HEK293 (cell line): ENCODE measurements around the gene PCDHA2.
A peak's percentile ranks its signal among the peaks of the same experiment; 100 is the strongest.
"Not testable (repeated sequence)": the region's sequence is repeated elsewhere in the genome, so short reads cannot be mapped to it uniquely, and the experiment has no call there.

Experiments used
- CTCF ChIA-PET: fragments of 350-600 bp; formaldehyde crosslinking; extraction: SDS; loops from one replicate; lab custom pipeline; 2021; ENCODE audit warnings: antibody characterized with exemption; lab: Yijun Ruan, JAX
- POLR2A ChIA-PET: fragments of 300-600 bp; formaldehyde crosslinking; extraction: SDS; loops from one replicate; lab custom pipeline; 2020; ENCODE audit warnings: antibody characterized with exemption, inconsistent platforms; lab: Yijun Ruan, JAX
- H3K27ac ChIP-seq: fragments of 200-500 bp; sonication (Bioruptor generic); 2 replicates; pipeline ENCODE4 v1.5.1; 2014; ENCODE audit warnings: low read depth, low read length, control low read depth, inconsistent platforms; ENCODE audit errors: extremely low read depth
- H3K36me3 ChIP-seq, 2 experiments: fragments of 200-500 bp in 1 of 2; sonication (Bioruptor generic) in 1 of 2; 1 replicate in 1 of 2; 2 replicates in 1 of 2; pipeline ENCODE4 v1.5.1; 2014 to 2017; ENCODE audit warnings: inconsistent platforms in 2 of 2, low read length in 2 of 2; ENCODE audit not compliant: control insufficient read depth in 2 of 2, insufficient read depth in 1 of 2
- H3K4me1 ChIP-seq: fragments of 200-500 bp; sonication (Bioruptor generic); 2 replicates; pipeline ENCODE4 v1.5.1; 2014; ENCODE audit warnings: mild to moderate bottlenecking, low read length, inconsistent platforms; ENCODE audit not compliant: control insufficient read depth, insufficient read depth
- H3K4me3 ChIP-seq: 2 replicates; pipeline ENCODE4 v1.5.1; 2011; ENCODE audit warnings: low read depth, mild to moderate bottlenecking, control low read depth, low read length, moderate library complexity
- H3K9me3 ChIP-seq: fragments of 200-500 bp; sonication (Bioruptor generic); 2 replicates; pipeline ENCODE4 v1.5.1; 2014; ENCODE audit warnings: low read depth, low read length, inconsistent platforms; ENCODE audit not compliant: control insufficient read depth, insufficient read depth
- ATF2 ChIP-seq: fragments of 450-650 bp; formaldehyde crosslinking; IDR thresholded peaks from 2 replicates; pipeline ENCODE4 v1.5.1; 2016; ENCODE audit warnings: missing biosample characterization, missing genetic modification characterization, low read depth
- SCRT2 ChIP-seq: fragments of 450-650 bp; formaldehyde crosslinking; IDR thresholded peaks from 2 replicates; pipeline ENCODE4 v1.5.1; 2016; ENCODE audit warnings: missing biosample characterization, missing genetic modification characterization
- TRIM28 ChIP-seq: IDR thresholded peaks from 2 replicates; pipeline ENCODE4 v1.6.1; 2011; ENCODE audit warnings: low read length, control low read depth, borderline replicate concordance
- YY1 ChIP-seq: fragments of 450-650 bp; formaldehyde crosslinking; IDR thresholded peaks from 2 replicates; pipeline ENCODE4 v1.5.1; 2018; ENCODE audit warnings: missing biosample characterization, missing genetic modification characterization
- ZEB2 ChIP-seq: fragments of 450-650 bp; formaldehyde crosslinking; IDR thresholded peaks from 2 replicates; pipeline ENCODE4 v1.5.1; 2016; ENCODE audit warnings: missing biosample characterization, missing genetic modification characterization
- ZNF140 ChIP-seq: fragments of 450-650 bp; formaldehyde crosslinking; IDR thresholded peaks from 2 replicates; pipeline ENCODE4 v1.5.1; 2016; ENCODE audit warnings: missing biosample characterization, missing genetic modification characterization
- ZNF19 ChIP-seq: fragments of 450-650 bp; formaldehyde crosslinking; IDR thresholded peaks from 2 replicates; pipeline ENCODE4; 2016; ENCODE audit warnings: missing biosample characterization, missing genetic modification characterization, low read depth
- ZNF391 ChIP-seq: fragments of 450-650 bp; formaldehyde crosslinking; IDR thresholded peaks from 2 replicates; pipeline ENCODE4 v1.5.1; 2016; ENCODE audit warnings: low read depth, missing biosample characterization, missing genetic modification characterization, borderline replicate concordance
- ZNF426 ChIP-seq: fragments of 450-650 bp; formaldehyde crosslinking; IDR thresholded peaks from 2 replicates; pipeline ENCODE4 v1.5.1; 2017; ENCODE audit warnings: missing biosample characterization, missing genetic modification characterization, mild to moderate bottlenecking, inconsistent platforms, moderate library complexity
- ZNF654 ChIP-seq: fragments of 450-650 bp; formaldehyde crosslinking; IDR thresholded peaks from 2 replicates; pipeline ENCODE4 v1.5.1; 2016; ENCODE audit warnings: low read depth, missing biosample characterization, missing genetic modification characterization
- ZNF785 ChIP-seq: fragments of 450-650 bp; formaldehyde crosslinking; IDR thresholded peaks from 2 replicates; pipeline ENCODE4 v1.5.1; 2016; ENCODE audit warnings: missing biosample characterization, missing genetic modification characterization
- TF ChIP-seq, protein P1 (sequence below): fragments of 450-650 bp; formaldehyde crosslinking; IDR thresholded peaks from 2 replicates; pipeline ENCODE4 v1.5.1; 2017; ENCODE audit warnings: missing biosample characterization, missing genetic modification characterization

The PCDHA2 gene

GRCh38 chr5:140785905-140786686 lies 8.6 kb upstream of the PCDHA2 start, which contains the start of gene PCDHA1:
PCDHA1 (plus strand) TSS chr5:140786140.
- H3K27ac ChIP-seq: no peak within 1 kb of the TSS
- no peaks in the 10 kb centered on the region for H3K4me1 ChIP-seq
- no peaks in the 10 kb centered on the region for H3K36me3 ChIP-seq
- H3K9me3 ChIP-seq: no peaks in the 10 kb centered on the region
- ChIA-PET CTCF (interaction anchor here (0.5 to 2.2 kb wide), 14 partner anchors 9 to 562 kb away, joined by 3 to 6 read pairs (median 3); partner anchors contain the start of genes PCDHA2 and PCDHA4), POLR2A (no interaction called here)
- no peak within 1 kb of the TSS for H3K4me3 ChIP-seq
- TF ChIP-seq ZNF654 (tag by site-specific recombination) (peak; percentile 71), TRIM28 (no peak)

DNA sequence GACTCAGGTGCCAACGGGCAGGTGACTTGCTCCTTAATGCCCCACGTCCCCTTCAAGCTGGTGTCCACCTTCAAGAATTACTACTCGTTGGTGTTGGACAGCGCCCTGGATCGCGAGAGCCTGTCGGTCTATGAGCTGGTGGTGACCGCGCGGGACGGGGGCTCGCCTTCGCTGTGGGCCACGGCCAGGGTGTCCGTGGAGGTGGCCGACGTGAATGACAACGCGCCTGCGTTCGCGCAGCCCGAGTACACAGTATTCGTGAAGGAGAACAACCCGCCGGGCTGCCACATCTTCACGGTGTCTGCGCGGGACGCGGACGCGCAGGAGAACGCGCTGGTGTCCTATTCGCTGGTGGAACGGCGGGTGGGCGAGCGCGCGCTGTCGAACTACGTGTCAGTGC lies 7.2 kb upstream of the PCDHA2 start:
- CTCF ChIA-PET: interaction anchor here (0.6 to 1.4 kb wide), 3 partner anchors 28 to 54 kb away, joined by 3 read pairs; no protein-coding TSS in a partner anchor

DNA sequence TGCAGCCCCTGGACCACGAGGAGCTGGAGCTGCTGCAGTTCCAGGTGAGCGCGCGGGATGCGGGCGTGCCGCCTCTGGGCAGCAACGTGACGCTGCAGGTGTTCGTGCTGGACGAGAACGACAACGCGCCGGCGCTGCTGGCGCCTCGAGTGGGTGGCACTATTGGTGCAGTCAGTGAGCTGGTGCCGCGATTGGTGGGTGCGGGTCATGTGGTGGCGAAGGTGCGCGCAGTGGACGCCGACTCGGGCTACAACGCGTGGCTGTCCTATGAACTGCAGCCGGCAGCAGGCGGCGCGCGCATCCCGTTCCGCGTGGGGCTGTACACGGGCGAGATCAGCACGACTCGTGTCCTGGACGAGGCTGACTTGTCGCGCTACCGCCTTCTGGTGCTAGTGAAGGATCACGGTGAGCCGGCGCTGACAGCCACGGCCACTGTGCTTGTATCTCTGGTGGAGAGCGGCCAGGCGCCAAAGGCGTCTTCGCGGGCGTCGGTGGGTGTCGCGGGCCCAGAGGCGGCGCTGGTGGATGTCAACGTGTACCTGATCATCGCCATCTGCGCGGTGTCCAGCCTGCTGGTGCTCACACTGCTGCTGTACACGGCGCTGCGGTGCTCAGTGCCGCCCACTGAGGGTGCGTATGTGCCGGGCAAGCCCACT lies 6.7 kb upstream of the PCDHA2 start:
- H3K9me3 ChIP-seq, POLR2A ChIA-PET, H3K4me3 ChIP-seq, H3K36me3 ChIP-seq, H3K4me1 ChIP-seq, H3K27ac ChIP-seq: not testable (repeated sequence)
- CTCF ChIA-PET: interaction anchor here (0.6 to 1.4 kb wide), 3 partner anchors 12 to 54 kb away, joined by 3 to 4 read pairs (median 3); no protein-coding TSS in a partner anchor

More for the DNA sequence above, 7.2 kb upstream of the PCDHA2 start:
- POLR2A ChIA-PET, H3K27ac ChIP-seq, H3K4me1 ChIP-seq, H3K36me3 ChIP-seq, H3K9me3 ChIP-seq, H3K4me3 ChIP-seq: not testable (repeated sequence)

GRCh38 chr5:140791089-140791488 lies 3.6 kb upstream of the PCDHA2 start:
- TF ChIP-seq SCRT2 (tag by site-specific recombination): 0 out of 2 replicates have a peak, but pooled peaks have one; percentile 22
- TF ChIP-seq, protein P1, sequence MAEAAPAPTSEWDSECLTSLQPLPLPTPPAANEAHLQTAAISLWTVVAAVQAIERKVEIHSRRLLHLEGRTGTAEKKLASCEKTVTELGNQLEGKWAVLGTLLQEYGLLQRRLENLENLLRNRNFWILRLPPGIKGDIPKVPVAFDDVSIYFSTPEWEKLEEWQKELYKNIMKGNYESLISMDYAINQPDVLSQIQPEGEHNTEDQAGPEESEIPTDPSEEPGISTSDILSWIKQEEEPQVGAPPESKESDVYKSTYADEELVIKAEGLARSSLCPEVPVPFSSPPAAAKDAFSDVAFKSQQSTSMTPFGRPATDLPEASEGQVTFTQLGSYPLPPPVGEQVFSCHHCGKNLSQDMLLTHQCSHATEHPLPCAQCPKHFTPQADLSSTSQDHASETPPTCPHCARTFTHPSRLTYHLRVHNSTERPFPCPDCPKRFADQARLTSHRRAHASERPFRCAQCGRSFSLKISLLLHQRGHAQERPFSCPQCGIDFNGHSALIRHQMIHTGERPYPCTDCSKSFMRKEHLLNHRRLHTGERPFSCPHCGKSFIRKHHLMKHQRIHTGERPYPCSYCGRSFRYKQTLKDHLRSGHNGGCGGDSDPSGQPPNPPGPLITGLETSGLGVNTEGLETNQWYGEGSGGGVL (tag by site-specific recombination): no peak
- TF ChIP-seq, all 188 proteins: peak for 1
- no peaks in the 10 kb centered on the region for H3K4me1 ChIP-seq
- ChIA-PET CTCF (no interaction called here), POLR2A (no interaction called here)
- H3K27ac ChIP-seq: no peak overlapping the region
- H3K9me3 ChIP-seq: no peaks in the 10 kb centered on the region
- no peak overlapping the region for H3K4me3 ChIP-seq
- no peaks in the 10 kb centered on the region for H3K36me3 ChIP-seq

DNA sequence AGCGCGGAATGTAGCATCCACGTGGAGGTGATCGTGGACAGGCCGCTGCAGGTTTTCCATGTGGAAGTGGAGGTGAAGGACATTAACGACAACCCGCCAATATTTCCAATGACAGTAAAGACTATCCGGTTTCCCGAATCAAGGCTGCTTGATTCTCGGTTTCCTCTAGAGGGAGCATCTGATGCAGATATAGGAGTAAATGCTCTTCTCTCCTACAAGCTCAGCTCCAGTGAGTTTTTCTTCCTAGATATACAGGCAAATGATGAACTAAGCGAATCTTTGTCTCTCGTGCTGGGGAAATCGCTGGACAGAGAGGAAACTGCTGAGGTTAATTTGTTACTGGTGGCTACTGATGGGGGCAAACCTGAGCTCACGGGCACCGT lies 598 bp downstream of the PCDHA2 start:
- no peaks in the 10 kb centered on the region for H3K9me3 ChIP-seq

More for the DNA sequence above, 598 bp downstream of the PCDHA2 start:
- Histone ChIP-seq H3K4me1 (no peaks in the 10 kb centered on the region), H3K36me3 (no peaks in the 10 kb centered on the region), H3K4me3 (no peak overlapping the region), H3K27ac (no peak overlapping the region)
- CTCF ChIA-PET: interaction anchor here (0.6 to 1.9 kb wide), 4 partner anchors 10 to 46 kb away, joined by 3 to 6 read pairs (median 4); partner anchors contain the start of genes PCDHA1 and PCDHA4
- POLR2A ChIA-PET: no interaction called here
- no peak for TF ChIP-seq ZNF391 (tag by site-specific recombination)
- no peak for TF ChIP-seq ZNF140 (tag by site-specific recombination)
- no peak for TF ChIP-seq YY1 (tag by site-specific recombination)
- TF ChIP-seq ATF2: no peak
- no peak for TF ChIP-seq ZNF426 (tag by site-specific recombination)
- TF ChIP-seq ZNF785 (tag by site-specific recombination): no peak
- TF ChIP-seq ZEB2 (tag by site-specific recombination): no peak
- TF ChIP-seq ZNF19 (tag by site-specific recombination): no peak
